ENCODE results near the gene DLGAP1.

DLGAP1 gene

DNA sequence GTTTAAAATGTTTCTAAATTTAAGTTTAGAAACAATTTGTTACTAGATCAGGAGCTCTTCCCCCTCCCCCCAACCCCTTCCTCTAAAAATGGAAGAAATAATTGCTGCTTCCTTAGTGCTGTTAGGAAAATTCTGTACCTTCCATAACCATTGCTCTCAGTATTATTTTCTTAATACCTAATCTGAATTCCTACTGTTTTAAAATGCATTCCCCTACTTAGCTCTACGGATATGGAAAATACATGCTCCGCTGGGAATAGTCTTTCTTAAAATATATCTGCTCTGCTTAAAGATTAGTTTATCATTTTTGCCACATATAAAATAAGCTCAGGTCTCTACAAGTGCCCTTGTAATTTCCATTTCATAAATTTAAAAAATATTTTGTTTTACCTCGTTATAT lies 789.9 kb downstream of the DLGAP1 start:
- Histone ChIP-seq H3K9me3 (replicated peaks; ENCODE audit: low read length) (no peaks in the 10 kb centered on the region), H3K4me1 (ENCODE audit: control insufficient read depth, insufficient read depth, low read length) (peaks cover 8% of the 10 kb centered on the region), H3K4me3 (ENCODE audit: low read length) (no peak overlapping the region), H3K4me2 (ENCODE audit: low read length) (no peak overlapping the region), H3K36me3 (ENCODE audit: insufficient read depth, low read length) (no peaks in the 10 kb centered on the region), H3K9ac (ENCODE audit: low read depth, low read length) (no peak overlapping the region), H3K27me3 (ENCODE audit: control insufficient read depth, insufficient read depth, low read length) (no peaks in the 10 kb centered on the region)

DNA sequence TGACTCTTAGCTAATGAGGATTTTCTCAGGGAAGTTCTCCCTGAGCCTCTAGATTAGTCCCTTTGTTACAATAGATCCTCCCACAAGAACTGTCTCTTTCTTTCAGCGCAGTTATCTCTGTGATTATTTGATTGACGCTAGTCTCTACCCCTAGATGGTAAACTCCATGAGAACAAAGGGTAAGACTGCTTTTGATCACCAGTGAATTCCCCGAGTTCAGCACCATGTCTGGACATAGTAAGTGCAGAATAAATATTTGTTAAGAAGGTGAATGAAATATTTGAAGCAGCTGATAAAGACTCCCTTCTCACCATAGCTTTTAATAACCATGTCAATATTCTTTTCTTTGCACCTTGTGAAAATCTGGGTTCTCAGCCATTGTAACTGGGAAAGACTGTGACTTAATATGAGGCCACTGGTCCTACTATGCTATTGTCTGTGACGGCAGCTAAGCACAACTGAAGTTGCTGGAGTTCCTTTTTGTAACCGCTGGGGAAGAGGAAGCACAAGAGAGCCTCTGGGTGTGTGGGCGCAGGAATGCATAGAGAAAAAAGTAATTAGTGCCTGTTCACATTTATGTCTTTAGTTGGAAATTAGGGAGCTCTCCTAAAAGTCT lies 790.4 kb downstream of the DLGAP1 start:
- Histone ChIP-seq H3K4me3 (ENCODE audit: low read length) (no peak overlapping the region), H3K36me3 (ENCODE audit: insufficient read depth, low read length) (no peaks in the 10 kb centered on the region), H3K9me3 (replicated peaks; ENCODE audit: low read length) (no peaks in the 10 kb centered on the region), H3K4me2 (ENCODE audit: low read length) (no peak overlapping the region), H3K9ac (ENCODE audit: low read depth, low read length) (no peak overlapping the region), H3K4me1 (ENCODE audit: control insufficient read depth, insufficient read depth, low read length) (peaks cover 8% of the 10 kb centered on the region), H3K27me3 (ENCODE audit: control insufficient read depth, insufficient read depth, low read length) (no peaks in the 10 kb centered on the region)

DNA sequence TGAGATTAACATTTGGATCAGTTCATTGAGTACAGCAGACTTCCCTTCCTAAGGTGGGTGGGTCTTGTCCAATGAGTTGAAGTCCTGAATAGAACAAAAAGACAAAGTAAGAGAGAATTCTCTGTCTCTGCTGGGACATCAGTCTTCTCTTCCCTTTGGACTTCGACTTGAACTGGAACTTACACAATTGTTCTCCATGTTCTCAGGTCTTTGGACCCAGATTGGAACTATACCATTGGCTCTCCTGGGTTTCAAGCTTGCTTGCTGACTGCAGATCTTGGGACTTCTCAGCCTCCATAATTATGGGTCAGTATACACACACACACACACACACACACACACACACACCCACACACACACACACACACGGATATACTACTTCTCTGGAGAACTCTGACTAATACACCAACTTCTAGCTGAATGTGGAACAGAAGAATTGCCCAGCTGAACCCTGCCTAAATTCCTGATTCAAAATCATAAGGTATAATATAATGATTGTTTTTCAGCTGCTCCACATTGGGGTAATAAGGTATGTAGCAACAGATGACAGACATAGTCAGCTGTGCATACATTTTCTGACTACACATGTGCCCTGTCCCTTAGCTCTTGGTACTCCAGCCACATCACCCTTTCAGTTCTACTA lies 791.1 kb downstream of the DLGAP1 start:
- Histone ChIP-seq H3K36me3 (ENCODE audit: insufficient read depth, low read length) (no peaks in the 10 kb centered on the region), H3K4me3 (ENCODE audit: low read length) (no peak overlapping the region), H3K9me3 (replicated peaks; ENCODE audit: low read length) (no peaks in the 10 kb centered on the region), H3K9ac (ENCODE audit: low read depth, low read length) (no peak overlapping the region), H3K4me1 (ENCODE audit: control insufficient read depth, insufficient read depth, low read length) (peaks cover 8% of the 10 kb centered on the region), H3K4me2 (ENCODE audit: low read length) (no peak overlapping the region), H3K27me3 (ENCODE audit: control insufficient read depth, insufficient read depth, low read length) (no peaks in the 10 kb centered on the region)

DNA sequence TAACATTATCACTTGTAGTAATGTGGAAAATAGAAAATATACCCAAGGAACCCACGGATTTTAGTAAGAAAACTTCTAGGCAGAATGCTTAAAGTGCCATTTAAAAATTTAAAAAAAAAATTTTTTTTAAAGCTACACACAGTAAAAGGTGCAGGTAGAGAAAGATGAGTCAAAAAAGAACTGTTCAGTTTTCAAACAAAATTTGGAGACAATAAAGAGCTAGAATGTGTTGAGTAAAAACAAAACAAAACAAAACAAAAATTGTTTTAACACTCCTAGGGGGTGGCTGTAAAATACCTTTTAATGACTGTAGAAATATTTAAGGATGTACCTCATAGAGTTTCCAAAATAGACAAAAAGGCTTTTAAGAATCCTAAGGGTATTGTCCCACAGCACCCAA lies 793.1 kb downstream of the DLGAP1 start:
- H3K4me1 ChIP-seq (ENCODE audit: control insufficient read depth, insufficient read depth, low read length): peaks cover 8% of the 10 kb centered on the region

DNA sequence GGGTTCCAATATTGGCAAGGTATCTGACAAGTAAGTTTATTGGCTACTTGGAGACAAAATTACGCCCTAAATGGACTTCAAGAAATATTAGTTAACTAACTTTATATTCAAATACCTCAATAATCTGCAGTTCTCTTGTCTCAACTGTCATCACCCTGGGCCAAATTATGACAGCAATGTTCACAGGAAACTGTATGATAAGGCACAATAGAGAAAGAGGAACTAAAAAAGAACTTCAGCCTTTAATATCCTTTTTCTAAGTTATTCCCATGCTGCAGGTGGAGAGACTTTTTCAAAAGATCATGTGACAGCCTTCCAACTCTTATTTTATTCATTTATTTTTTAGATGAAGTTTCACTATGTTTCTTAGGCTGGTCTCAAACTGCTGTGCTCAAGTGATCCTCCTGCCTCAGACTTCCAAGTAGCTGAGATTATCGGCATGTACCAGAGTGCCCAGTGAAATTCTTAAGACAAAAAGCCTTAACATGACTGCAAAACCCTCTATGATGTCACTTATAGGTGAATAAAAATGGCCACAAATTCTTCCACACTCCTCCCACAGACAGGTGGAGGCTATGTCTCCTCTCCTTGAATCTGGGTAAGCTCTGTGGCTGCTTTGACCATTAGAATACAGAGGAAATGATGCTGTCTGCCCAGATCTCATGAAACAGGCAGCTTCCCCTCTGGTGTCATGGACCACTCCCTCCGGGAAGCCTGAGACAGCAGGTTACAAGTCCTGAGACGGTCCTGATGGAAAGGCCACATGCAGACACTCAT lies 794.2 kb downstream of the DLGAP1 start:
- peaks cover 6% of the 10 kb centered on the region for H3K4me1 ChIP-seq (ENCODE audit: control insufficient read depth, insufficient read depth, low read length)
- H3K36me3 ChIP-seq (ENCODE audit: insufficient read depth, low read length): no peaks in the 10 kb centered on the region
- no peak overlapping the region for H3K4me3 ChIP-seq (ENCODE audit: low read length)
- no peak overlapping the region for H3K9ac ChIP-seq (ENCODE audit: low read depth, low read length)
- H3K9me3 ChIP-seq (replicated peaks; ENCODE audit: low read length): no peaks in the 10 kb centered on the region
- H3K27me3 ChIP-seq (ENCODE audit: control insufficient read depth, insufficient read depth, low read length): no peaks in the 10 kb centered on the region
- H3K4me2 ChIP-seq (ENCODE audit: low read length): no peak overlapping the region

More for the DNA sequence above, 793.1 kb downstream of the DLGAP1 start:
- Histone ChIP-seq H3K9me3 (replicated peaks; ENCODE audit: low read length) (no peaks in the 10 kb centered on the region), H3K36me3 (ENCODE audit: insufficient read depth, low read length) (no peaks in the 10 kb centered on the region), H3K4me3 (ENCODE audit: low read length) (no peak overlapping the region), H3K27me3 (ENCODE audit: control insufficient read depth, insufficient read depth, low read length) (no peaks in the 10 kb centered on the region), H3K4me2 (ENCODE audit: low read length) (no peak overlapping the region), H3K9ac (ENCODE audit: low read depth, low read length) (no peak overlapping the region)

DNA sequence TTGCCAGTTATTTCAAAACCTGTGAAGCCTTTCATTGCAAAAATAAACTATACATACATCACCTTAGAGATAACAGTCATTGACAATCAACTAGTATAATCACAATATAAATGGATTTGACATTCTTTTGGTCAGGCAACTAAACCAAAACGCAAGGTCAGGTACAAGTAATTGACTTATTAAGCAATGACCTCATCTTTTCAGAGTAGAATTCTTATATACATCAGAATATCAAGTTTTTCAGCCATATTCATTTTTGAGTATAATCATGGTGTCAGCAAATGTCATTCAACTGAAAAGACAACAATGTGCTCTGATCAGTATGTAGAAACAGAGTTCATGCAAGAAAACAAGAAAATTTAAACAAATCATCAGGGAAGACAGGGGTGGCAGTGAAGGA lies 796.6 kb downstream of the DLGAP1 start:
- H3K4me1 ChIP-seq (ENCODE audit: control insufficient read depth, insufficient read depth, low read length): peaks cover under 1% of the 10 kb centered on the region
- H3K4me3 ChIP-seq (ENCODE audit: low read length): no peak overlapping the region
- H3K9ac ChIP-seq (ENCODE audit: low read depth, low read length): no peak overlapping the region
- H3K27me3 ChIP-seq (ENCODE audit: control insufficient read depth, insufficient read depth, low read length): no peaks in the 10 kb centered on the region
- no peaks in the 10 kb centered on the region for H3K36me3 ChIP-seq (ENCODE audit: insufficient read depth, low read length)
- no peaks in the 10 kb centered on the region for H3K9me3 ChIP-seq (replicated peaks; ENCODE audit: low read length)
- H3K4me2 ChIP-seq (ENCODE audit: low read length): no peak overlapping the region

DNA sequence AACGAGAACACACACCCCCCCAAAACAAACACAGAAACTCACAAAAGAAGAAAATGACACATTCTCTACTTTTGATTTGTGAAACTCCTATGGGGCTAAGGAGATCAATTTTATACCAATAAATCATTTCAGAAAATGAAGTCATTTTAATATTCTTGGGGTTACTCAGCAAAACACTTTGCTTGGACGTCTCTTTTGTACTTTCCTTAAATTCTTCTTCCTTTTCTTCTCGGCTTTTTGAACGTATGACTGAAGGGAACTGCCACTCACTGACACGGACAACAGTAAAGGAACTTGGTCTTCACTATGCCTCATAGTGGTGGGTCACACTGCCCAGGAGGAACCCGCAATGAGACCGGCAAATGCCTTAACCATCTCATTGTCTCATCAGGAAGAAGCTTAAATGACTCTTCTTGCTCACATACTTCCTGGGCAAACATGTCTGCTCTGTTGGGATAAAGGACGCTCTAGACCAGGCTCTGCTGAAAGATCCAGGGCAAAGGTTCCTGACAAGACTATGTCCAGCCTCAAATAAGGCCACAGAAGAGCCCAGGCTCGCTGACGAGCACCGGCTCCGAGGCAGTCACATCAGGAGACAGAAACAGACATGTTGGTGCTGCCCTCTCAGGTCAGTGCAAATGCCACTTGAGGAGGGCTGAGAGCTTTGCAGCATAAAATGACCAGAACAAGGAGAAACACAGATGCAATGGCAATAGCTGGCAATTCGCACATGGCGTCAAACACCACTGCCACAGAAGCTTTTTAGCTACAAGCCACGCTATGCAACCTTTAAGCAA lies 799.7 kb downstream of the DLGAP1 start:
- Histone ChIP-seq H3K9ac (ENCODE audit: low read depth, low read length) (no peak overlapping the region), H3K27me3 (ENCODE audit: control insufficient read depth, insufficient read depth, low read length) (no peaks in the 10 kb centered on the region), H3K36me3 (ENCODE audit: insufficient read depth, low read length) (no peaks in the 10 kb centered on the region), H3K4me2 (ENCODE audit: low read length) (no peak overlapping the region), H3K4me1 (ENCODE audit: control insufficient read depth, insufficient read depth, low read length) (peaks cover 22% of the 10 kb centered on the region), H3K9me3 (replicated peaks; ENCODE audit: low read length) (no peaks in the 10 kb centered on the region), H3K4me3 (ENCODE audit: low read length) (no peak overlapping the region)

DNA sequence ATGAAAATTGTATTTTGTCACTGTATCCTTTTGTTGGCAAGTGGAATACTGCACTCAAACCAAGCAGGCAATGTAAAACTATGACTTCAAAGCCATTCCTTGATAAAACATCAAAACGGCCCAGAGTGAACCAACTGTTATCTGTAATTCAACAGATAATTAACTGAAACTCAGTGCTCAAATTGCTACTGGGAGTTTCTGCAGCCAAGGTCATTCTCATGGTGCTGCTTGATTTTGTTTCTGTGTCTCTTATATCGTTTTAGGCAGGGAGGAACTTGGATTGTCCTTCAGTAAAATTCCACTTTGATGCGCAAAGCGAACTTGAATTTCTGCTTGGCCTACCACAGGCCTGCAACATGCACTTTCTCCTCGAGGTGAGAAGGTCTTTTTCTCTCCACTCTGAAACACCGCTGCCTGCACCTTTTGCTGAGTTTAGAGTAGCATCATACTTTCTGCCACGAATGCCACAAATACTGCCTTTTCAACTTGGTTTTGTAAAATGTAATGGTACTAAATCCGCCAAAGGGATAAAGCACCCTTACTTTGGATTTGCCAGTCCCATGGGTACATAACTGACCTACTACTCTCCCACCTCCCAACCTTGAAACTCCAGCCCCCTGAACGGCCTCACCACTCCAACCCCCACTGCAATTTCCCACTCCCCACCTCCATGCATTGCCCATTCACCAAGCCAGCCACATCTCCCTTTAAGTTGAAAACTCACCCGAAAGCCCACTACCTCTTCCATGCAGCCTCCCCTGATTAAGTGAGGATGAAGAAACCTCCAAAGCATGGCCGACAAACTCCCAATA lies 800.5 kb downstream of the DLGAP1 start:
- no peaks in the 10 kb centered on the region for H3K9me3 ChIP-seq (replicated peaks; ENCODE audit: low read length)
- peaks cover 30% of the 10 kb centered on the region for H3K4me1 ChIP-seq (ENCODE audit: control insufficient read depth, insufficient read depth, low read length)
- H3K4me3 ChIP-seq (ENCODE audit: low read length): no peak overlapping the region

DNA sequence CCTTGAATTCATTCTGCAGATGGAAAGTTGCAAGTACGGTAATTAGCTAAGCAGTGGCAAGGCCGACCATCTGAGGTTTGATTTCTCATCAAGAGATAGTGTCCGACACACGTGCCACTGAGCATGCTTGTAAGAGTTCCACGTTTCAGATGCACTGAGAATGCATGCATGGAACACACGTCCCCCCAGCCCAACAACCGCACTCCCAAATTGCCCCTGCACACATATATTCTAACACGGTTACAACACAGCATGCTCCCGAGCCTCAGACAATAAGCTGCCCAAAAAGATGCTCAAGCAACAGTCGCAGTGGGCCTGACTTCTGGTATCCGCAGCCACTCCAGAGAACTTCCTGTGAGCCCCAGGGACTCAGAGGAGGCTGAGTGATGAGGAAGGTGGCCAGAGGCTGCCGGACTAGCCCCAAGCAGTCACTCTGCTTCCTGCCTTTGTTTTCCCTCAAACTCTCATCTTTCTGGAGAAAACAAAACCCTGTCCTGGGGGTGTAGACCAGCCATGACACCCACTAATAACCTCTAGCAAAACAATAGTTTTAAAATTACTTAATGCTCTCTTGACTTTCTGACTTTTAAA lies 801.2 kb downstream of the DLGAP1 start:
- H3K4me2 ChIP-seq (ENCODE audit: low read length): no peak overlapping the region
- H3K9ac ChIP-seq (ENCODE audit: low read depth, low read length): no peak overlapping the region
- peaks cover 37% of the 10 kb centered on the region for H3K4me1 ChIP-seq (ENCODE audit: control insufficient read depth, insufficient read depth, low read length)
- H3K36me3 ChIP-seq (ENCODE audit: insufficient read depth, low read length): no peaks in the 10 kb centered on the region
- H3K9me3 ChIP-seq (replicated peaks; ENCODE audit: low read length): no peaks in the 10 kb centered on the region
- H3K4me3 ChIP-seq (ENCODE audit: low read length): no peak overlapping the region
- no peaks in the 10 kb centered on the region for H3K27me3 ChIP-seq (ENCODE audit: control insufficient read depth, insufficient read depth, low read length)

More for the DNA sequence above, 800.5 kb downstream of the DLGAP1 start:
- Histone ChIP-seq H3K27me3 (ENCODE audit: control insufficient read depth, insufficient read depth, low read length) (no peaks in the 10 kb centered on the region), H3K36me3 (ENCODE audit: insufficient read depth, low read length) (no peaks in the 10 kb centered on the region), H3K9ac (ENCODE audit: low read depth, low read length) (no peak overlapping the region), H3K4me2 (ENCODE audit: low read length) (no peak overlapping the region)

DNA sequence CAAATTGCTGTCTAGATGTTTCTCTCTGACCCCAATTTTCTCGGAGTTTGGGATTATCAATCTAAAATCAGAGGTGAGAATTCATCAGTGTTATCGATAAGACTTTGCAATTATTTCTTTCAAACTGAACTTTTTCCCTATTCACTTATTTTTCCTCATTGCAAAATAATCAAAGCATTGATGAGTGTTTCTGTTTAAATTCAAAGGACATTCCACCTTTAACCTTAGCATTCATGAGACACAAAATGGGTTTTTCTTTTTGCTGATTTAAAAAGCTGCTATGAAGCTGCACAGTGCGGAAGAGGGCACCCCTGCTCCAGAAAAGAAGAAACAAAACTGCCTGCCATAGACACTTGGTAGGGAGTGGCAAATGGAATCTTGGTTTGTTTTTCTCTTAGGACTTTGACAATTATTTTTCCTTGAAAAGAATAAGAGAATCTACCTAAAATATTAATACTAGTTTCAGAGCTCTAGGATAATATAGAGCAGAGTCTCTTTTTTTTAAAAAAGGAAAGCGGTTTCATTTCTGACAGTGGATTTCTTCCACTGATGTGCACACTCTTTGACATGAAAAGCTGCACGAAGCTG lies 801.8 kb downstream of the DLGAP1 start:
- H3K4me1 ChIP-seq (ENCODE audit: control insufficient read depth, insufficient read depth, low read length): peaks cover 41% of the 10 kb centered on the region
- H3K9me3 ChIP-seq (replicated peaks; ENCODE audit: low read length): no peaks in the 10 kb centered on the region
- peak overlapping the region; percentile 21 for H3K4me2 ChIP-seq (ENCODE audit: low read length)
- no peaks in the 10 kb centered on the region for H3K27me3 ChIP-seq (ENCODE audit: control insufficient read depth, insufficient read depth, low read length)
- H3K36me3 ChIP-seq (ENCODE audit: insufficient read depth, low read length): no peaks in the 10 kb centered on the region
- no peak overlapping the region for H3K4me3 ChIP-seq (ENCODE audit: low read length)
- peak overlapping the region; percentile 18 for H3K9ac ChIP-seq (ENCODE audit: low read depth, low read length)
